Upper lobe of right lung (tissue), 1 donor: ENCODE data around the gene ARCN1. TPM values are rescaled to one million over a fixed set of nuclear protein-coding genes. Genes with fewer than 3 reads are reported as not detected.

Source experiments
- ATAC-seq: fragments of 200-7000 bp; cut with Tn5 transposase; one replicate; pipeline ENCODE4 v1.9.1; 2020; ENCODE audit warnings: mild to moderate bottlenecking, moderate library complexity
- DNase-seq: peaks from one replicate; pipeline ENCODE4 v3.0.0-alpha.2; 2020
- H3K27ac ChIP-seq: fragments of 200-600 bp; one replicate; pipeline ENCODE4 v1.8.0; 2022
- H3K27me3 ChIP-seq: fragments of 200-600 bp; one replicate; pipeline ENCODE4 v1.8.0; 2022; ENCODE audit warnings: mild to moderate bottlenecking
- H3K36me3 ChIP-seq: fragments of 200-600 bp; one replicate; pipeline ENCODE4 v1.8.0; 2022
- H3K4me1 ChIP-seq: fragments of 200-600 bp; one replicate; pipeline ENCODE4 v1.8.0; 2022
- H3K4me3 ChIP-seq: fragments of 200-600 bp; one replicate; pipeline ENCODE4 v1.8.0; 2022; ENCODE audit warnings: mild to moderate bottlenecking
- H3K9me3 ChIP-seq: fragments of 200-600 bp; one replicate; pipeline ENCODE4 v1.8.0; 2022
- intact Hi-C: fragments of 100-400 bp; cut with DNase I; formaldehyde crosslinking; loops from one replicate; pipeline ENCODE4 v1.11.0; 2022
- long read RNA-seq: library from polyadenylated mRNA; unstranded; transcript quantifications from one replicate; pipeline ENCODE4 v2.0.0, GENCODE V29; 2021
- total RNA-seq: library from RNA; stranded (reverse); fragmentation: NEBNext Ultra II Directional; extraction: Animal tissue kit (Norgen Biotek cat#: 25700); gene quantifications from one replicate; pipeline ENCODE4 v1.2.1, GENCODE V29; 2021
- TF ChIP-seq, protein P1 (sequence below): fragments of 200-600 bp; IDR thresholded peaks from one replicate; pipeline ENCODE4 v1.8.0; 2022; ENCODE audit warnings: antibody characterized with exemption
- donor health status: DM: no; HTN: yes; CAD: no; lungs with severe emphysema.

ARCN1 gene
- total RNA-seq: 120 TPM
- long read RNA-seq, transcript ARCN1-201 (10 exons, 3,845 nt): major isoform, 145 of 168 reads
- long read RNA-seq, partial matches to known transcripts: 7 of 168 reads
- long read RNA-seq, other reads (novel, unspliced or antisense): 14 of 168 reads

DNA sequence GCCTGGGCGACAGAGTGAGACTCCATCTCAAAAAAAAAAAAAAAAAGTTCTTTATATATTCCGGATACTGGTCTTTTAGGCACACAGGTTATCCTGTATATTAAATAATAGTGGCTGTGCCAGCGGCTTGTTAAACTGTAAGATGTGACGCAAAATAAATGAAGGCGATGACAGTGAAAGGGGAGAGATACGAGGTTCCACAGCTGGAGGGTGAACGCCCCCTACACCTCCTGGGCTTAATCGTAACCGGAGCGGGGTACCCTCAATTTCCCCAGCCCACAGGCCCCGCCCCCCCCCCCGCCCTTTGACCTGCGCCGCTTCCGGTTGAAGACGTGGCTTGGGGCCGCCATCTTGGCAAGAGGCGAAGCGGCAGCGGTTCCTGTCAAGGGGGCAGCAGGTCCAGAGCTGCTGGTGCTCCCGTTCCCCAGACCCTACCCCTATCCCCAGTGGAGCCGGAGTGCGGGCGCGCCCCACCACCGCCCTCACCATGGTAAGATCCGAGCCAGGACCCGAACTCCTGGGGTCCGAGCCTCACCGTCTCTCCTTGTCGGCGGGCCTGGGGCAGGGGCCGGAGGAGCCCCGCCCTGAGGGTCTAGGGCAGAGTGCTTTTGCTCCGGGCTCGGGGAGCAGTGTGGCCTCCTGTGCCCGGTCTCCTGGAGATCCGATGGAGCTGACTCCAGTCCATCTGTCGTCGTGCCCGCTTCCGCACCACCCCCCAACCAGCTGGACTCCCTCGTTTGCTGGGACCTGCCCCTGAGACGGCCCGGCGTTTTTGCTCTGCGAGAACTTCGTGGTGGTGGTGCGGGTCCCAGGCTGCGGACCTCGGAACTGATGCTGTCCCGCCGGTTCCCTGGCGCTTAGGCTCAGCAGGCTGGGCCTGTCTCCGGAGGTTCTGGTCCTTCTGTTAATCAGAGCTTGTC, at the start of gene ARCN1:
Gene ARCN1 (plus strand): TSS at position 349 of the 920 bp plus-strand sequence. CDS start 139 bp downstream, at position 488.
- peaks cover 3% of the 10 kb centered on the region for H3K36me3 ChIP-seq
- ATAC-seq (peak; percentile 96), DNase-seq (peak; percentile 91)
- TF ChIP-seq, protein P1, sequence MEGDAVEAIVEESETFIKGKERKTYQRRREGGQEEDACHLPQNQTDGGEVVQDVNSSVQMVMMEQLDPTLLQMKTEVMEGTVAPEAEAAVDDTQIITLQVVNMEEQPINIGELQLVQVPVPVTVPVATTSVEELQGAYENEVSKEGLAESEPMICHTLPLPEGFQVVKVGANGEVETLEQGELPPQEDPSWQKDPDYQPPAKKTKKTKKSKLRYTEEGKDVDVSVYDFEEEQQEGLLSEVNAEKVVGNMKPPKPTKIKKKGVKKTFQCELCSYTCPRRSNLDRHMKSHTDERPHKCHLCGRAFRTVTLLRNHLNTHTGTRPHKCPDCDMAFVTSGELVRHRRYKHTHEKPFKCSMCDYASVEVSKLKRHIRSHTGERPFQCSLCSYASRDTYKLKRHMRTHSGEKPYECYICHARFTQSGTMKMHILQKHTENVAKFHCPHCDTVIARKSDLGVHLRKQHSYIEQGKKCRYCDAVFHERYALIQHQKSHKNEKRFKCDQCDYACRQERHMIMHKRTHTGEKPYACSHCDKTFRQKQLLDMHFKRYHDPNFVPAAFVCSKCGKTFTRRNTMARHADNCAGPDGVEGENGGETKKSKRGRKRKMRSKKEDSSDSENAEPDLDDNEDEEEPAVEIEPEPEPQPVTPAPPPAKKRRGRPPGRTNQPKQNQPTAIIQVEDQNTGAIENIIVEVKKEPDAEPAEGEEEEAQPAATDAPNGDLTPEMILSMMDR: no peak
- H3K9me3 ChIP-seq: no peaks in the 10 kb centered on the region
- peak within 1 kb of the TSS; percentile 99 for H3K27ac ChIP-seq
- intact Hi-C loops: no loop called here
- H3K4me3 ChIP-seq: peak within 1 kb of the TSS; percentile 99
- H3K27me3 ChIP-seq: no peaks in the 10 kb centered on the region
- peaks cover 40% of the 10 kb centered on the region for H3K4me1 ChIP-seq

DNA sequence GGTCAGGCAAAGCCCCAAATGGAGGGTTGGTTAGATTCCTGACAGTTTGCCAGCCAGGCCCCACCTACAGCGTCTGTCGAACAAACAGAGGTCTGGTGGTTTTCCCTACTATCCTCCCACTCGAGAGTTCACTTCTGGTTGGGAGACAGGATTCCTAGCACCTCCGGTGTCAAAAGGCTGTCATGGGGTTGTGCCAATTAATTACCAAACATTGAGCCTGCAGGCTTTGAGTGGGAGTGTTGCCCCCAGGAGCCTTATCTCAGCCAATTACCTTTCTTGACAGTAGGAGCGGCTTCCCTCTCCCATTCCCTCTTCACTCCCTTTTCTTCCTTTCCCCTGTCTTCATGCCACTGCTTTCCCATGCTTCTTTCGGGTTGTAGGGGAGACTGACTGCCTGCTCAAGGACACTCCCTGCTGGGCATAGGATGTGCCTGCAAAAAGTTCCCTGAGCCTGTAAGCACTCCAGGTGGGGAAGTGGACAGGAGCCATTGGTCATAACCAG, 49.6 kb upstream of the ARCN1 start:
- peaks cover 11% of the 10 kb centered on the region for H3K4me1 ChIP-seq
- ATAC-seq (peak; percentile 73), DNase-seq (no peak)
- no peak overlapping the region for H3K4me3 ChIP-seq
- H3K27me3 ChIP-seq: no peaks in the 10 kb centered on the region
- H3K36me3 ChIP-seq: peaks cover 57% of the 10 kb centered on the region
- no peak overlapping the region for H3K27ac ChIP-seq
- no peaks in the 10 kb centered on the region for H3K9me3 ChIP-seq
- intact Hi-C loops: no loop called here
- TF ChIP-seq, protein P1: peak; percentile 34

DNA sequence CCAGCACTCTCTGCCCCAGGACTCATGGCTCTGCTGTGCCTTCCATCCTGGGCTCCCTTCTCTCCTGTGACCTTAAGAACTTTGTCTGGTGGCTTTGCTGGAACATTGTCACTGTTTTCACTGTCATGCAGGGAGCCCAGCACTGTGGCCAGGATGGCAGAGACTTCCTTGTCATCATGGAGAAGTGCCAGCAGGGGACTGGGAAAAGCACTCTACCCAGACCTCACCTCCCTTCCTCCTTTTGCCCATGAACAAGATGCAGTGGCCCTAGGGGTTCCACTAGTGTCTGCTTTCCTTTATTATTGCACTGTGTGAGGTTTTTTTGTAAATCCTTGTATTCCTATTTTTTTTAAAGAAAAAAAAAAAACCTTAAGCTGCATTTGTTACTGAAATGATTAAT, 47.9 kb upstream of the ARCN1 start:
- peaks cover 11% of the 10 kb centered on the region for H3K4me1 ChIP-seq
- H3K4me3 ChIP-seq: no peak overlapping the region
- H3K27ac ChIP-seq: no peak overlapping the region
- ATAC-seq (peak; percentile 22), DNase-seq (no peak)
- TF ChIP-seq, protein P1: no peak
- H3K9me3 ChIP-seq: no peaks in the 10 kb centered on the region
- H3K36me3 ChIP-seq: peaks cover 40% of the 10 kb centered on the region
- intact Hi-C loops: no loop called here
- H3K27me3 ChIP-seq: no peaks in the 10 kb centered on the region

DNA sequence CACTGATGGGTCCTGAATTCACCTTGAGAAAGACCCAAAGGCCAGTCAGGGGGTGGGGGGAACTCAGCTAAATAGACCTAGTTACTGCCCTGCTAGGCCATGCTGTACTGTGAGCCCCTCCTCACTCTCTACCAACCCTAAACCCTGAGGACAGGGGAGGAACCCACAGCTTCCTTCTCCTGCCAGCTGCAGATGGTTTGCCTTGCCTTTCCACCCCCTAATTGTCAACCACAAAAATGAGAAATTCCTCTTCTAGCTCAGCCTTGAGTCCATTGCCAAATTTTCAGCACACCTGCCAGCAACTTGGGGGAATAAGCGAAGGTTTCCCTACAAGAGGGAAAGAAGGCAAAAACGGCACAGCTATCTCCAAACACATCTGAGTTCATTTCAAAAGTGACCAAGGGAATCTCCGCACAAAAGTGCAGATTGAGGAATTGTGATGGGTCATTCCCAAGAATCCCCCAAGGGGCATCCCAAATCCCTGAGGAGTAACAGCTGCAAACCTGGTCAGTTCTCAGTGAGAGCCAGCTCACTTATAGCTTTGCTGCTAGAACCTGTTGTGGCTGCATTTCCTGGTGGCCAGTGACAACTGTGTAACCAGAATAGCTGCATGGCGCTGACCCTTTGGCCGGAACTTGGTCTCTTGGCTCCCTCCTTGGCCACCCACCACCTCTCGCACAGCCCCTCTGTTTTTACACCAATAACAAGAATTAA, 47.3 kb upstream of the ARCN1 start:
- peaks cover 15% of the 10 kb centered on the region for H3K4me1 ChIP-seq
- no peaks in the 10 kb centered on the region for H3K27me3 ChIP-seq
- H3K4me3 ChIP-seq: no peak overlapping the region
- peaks cover 34% of the 10 kb centered on the region for H3K36me3 ChIP-seq
- no peak for DNase-seq
- H3K27ac ChIP-seq: no peak overlapping the region
- TF ChIP-seq, protein P1: no peak
- intact Hi-C loops: no loop called here
- H3K9me3 ChIP-seq: no peaks in the 10 kb centered on the region
- no peak for ATAC-seq

DNA sequence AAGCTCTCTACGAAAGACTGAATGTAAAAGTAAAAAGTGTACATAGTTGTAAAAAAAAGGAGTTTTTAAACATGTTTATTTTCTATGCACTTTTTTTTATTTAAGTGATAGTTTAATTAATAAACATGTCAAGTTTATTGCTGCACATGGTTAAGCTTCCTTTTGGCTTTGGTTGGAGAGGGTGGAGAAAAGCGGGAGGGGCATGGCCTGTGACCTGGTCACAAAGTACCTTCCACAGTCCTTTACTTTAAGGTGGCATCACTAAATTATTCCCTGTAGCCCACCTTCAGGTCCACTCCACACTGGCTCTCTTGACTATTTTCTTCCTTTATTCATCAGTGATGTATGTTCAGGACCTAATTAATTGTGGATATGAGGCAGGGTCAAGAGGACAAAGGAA, 45.5 kb upstream of the ARCN1 start:
- Histone ChIP-seq H3K4me1 (peaks cover 20% of the 10 kb centered on the region), H3K9me3 (no peaks in the 10 kb centered on the region), H3K27ac (no peak overlapping the region), H3K36me3 (peaks cover 17% of the 10 kb centered on the region), H3K4me3 (no peak overlapping the region), H3K27me3 (no peaks in the 10 kb centered on the region)
- intact Hi-C loops: no loop called here
- ATAC-seq (no peak), DNase-seq (no peak)
- TF ChIP-seq, protein P1: no peak
